Islet of Langerhans (tissue), 1 donor: Measurements from ENCODE around the gene CHST3.

Source experiments
- FAIRE-seq: peaks from one replicate; lab custom pipeline; 2011; peaks lifted over from hg19 to GRCh38; lab: Jason Lieb, UNC

The CHST3 gene

GRCh38 chr10:72058989-72059842 lies 95.0 kb downstream of the CHST3 start:
- no peak for FAIRE-seq

GRCh38 chr10:72059843-72060822 lies 95.9 kb downstream of the CHST3 start:
- FAIRE-seq, result no peak

- FAIRE-seq, result no peak
Measured at GRCh38 chr10:72061491-72061890, 97.3 kb downstream of the CHST3 start.

GRCh38 chr10:72061930-72062329 lies 97.7 kb downstream of the CHST3 start:
- FAIRE-seq, result no peak

- no peak for FAIRE-seq
Measured at GRCh38 chr10:72062382-72062781, 98.2 kb downstream of the CHST3 start.
